H9 (cell line): Measurements from ENCODE around the gene RANBP3. TPM values are rescaled to one million over a fixed set of nuclear protein-coding genes. Genes with fewer than 3 reads are reported as not detected.

Experiments used
- DNase-seq: peaks from one replicate; pipeline ENCODE4 v3.0.0-alpha.2; 2017
- H2AFZ ChIP-seq: one replicate; pipeline ENCODE4 v1.6.1; 2013; ENCODE audit warnings: mild to moderate bottlenecking, low read length, control low read depth, moderate library complexity
- H2AK5ac ChIP-seq: 2 replicates; pipeline ENCODE4 v1.6.1; 2013; ENCODE audit warnings: low read length, control low read depth, mixed read lengths; ENCODE audit not compliant: insufficient read length
- H2BK120ac ChIP-seq: one replicate; pipeline ENCODE4 v1.6.1; 2013; ENCODE audit warnings: low read depth, mild to moderate bottlenecking, low read length, control low read depth, inconsistent platforms; ENCODE audit not compliant: poor library complexity, severe bottlenecking
- H2BK12ac ChIP-seq: 2 replicates; pipeline ENCODE4 v1.6.1; 2013; ENCODE audit warnings: low read length, control low read depth, mixed read lengths, low read depth; ENCODE audit not compliant: insufficient read length
- H2BK15ac ChIP-seq: 2 replicates; pipeline ENCODE4 v1.6.1; 2013; ENCODE audit warnings: low read depth, low read length, control low read depth
- H2BK20ac ChIP-seq: one replicate; pipeline ENCODE4 v1.6.1; 2013; ENCODE audit warnings: low read depth, mild to moderate bottlenecking, low read length, control low read depth, inconsistent platforms; ENCODE audit not compliant: poor library complexity, severe bottlenecking
- H2BK5ac ChIP-seq: 2 replicates; pipeline ENCODE4 v1.6.1; 2013; ENCODE audit warnings: low read length, control low read depth, mixed read lengths; ENCODE audit not compliant: insufficient read length
- H3K14ac ChIP-seq: 2 replicates; pipeline ENCODE4 v1.6.1; 2013; ENCODE audit warnings: low read length, control low read depth; ENCODE audit not compliant: insufficient read depth
- H3K18ac ChIP-seq: 2 replicates; pipeline ENCODE4 v1.6.1; 2013; ENCODE audit warnings: low read depth, mild to moderate bottlenecking, mixed read lengths, low read length, control low read depth; ENCODE audit not compliant: insufficient read length
- H3K23ac ChIP-seq: 2 replicates; pipeline ENCODE4 v1.6.1; 2013; ENCODE audit warnings: low read length, control low read depth, mixed read lengths, low read depth; ENCODE audit not compliant: insufficient read length
- H3K23me2 ChIP-seq: 2 replicates; pipeline ENCODE4 v1.6.1; 2013; ENCODE audit warnings: low read depth, mild to moderate bottlenecking, mixed read lengths, low read length, control low read depth; ENCODE audit not compliant: insufficient read length, poor library complexity, severe bottlenecking
- H3K27ac ChIP-seq: 2 replicates; pipeline ENCODE4 v1.5.1; 2013; ENCODE audit warnings: low read length, control low read depth, mixed read lengths, low read depth; ENCODE audit not compliant: insufficient read length
- H3K27me3 ChIP-seq: 2 replicates; pipeline ENCODE4 v1.6.1; 2013; ENCODE audit warnings: low read length, control low read depth, inconsistent platforms; ENCODE audit not compliant: insufficient read depth
- H3K4ac ChIP-seq: 2 replicates; pipeline ENCODE4 v1.6.1; 2013; ENCODE audit warnings: low read depth, mild to moderate bottlenecking, control low read depth, inconsistent platforms, low read length, moderate library complexity
- H3K4me1 ChIP-seq: 2 replicates; pipeline ENCODE4 v1.6.1; 2013; ENCODE audit warnings: low read length, control low read depth, inconsistent platforms; ENCODE audit not compliant: insufficient read depth
- H3K4me2 ChIP-seq: 2 replicates; pipeline ENCODE4 v1.6.1; 2013; ENCODE audit warnings: low read length, control low read depth, mixed read lengths; ENCODE audit not compliant: insufficient read length, insufficient read depth
- H3K56ac ChIP-seq: 2 replicates; pipeline ENCODE4 v1.6.1; 2013; ENCODE audit warnings: low read depth, mild to moderate bottlenecking, mixed read lengths, low read length, control low read depth; ENCODE audit not compliant: insufficient read length
- H3K79me1 ChIP-seq: 2 replicates; pipeline ENCODE4 v1.6.1; 2013; ENCODE audit warnings: low read depth, mild to moderate bottlenecking, moderate library complexity, low read length, control low read depth, inconsistent platforms; ENCODE audit not compliant: insufficient read depth, poor library complexity, severe bottlenecking
- H3K79me2 ChIP-seq: 2 replicates; pipeline ENCODE4 v1.6.1; 2013; ENCODE audit warnings: low read length, control low read depth, inconsistent platforms; ENCODE audit not compliant: insufficient read depth
- H3K9ac ChIP-seq: 2 replicates; pipeline ENCODE4 v1.6.1; 2013; ENCODE audit warnings: low read length, control low read depth, mixed read lengths; ENCODE audit not compliant: insufficient read length; ENCODE audit errors: extremely low read depth
- H3K9me3 ChIP-seq: one replicate; pipeline ENCODE4 v1.6.1; 2013; ENCODE audit warnings: low read depth, low read length, inconsistent platforms; ENCODE audit not compliant: control insufficient read depth
- H3T11ph ChIP-seq: one replicate; pipeline ENCODE4 v1.6.1; 2013; ENCODE audit warnings: mild to moderate bottlenecking, low read length, control low read depth, inconsistent platforms
- H4K20me1 ChIP-seq: one replicate; pipeline ENCODE4 v1.6.1; 2013; ENCODE audit not compliant: control insufficient read depth, insufficient read length, insufficient read depth
- H4K5ac ChIP-seq: 2 replicates; pipeline ENCODE4 v1.6.1; 2013; ENCODE audit warnings: low read depth, mild to moderate bottlenecking, mixed read lengths, low read length, control low read depth; ENCODE audit not compliant: insufficient read length
- H4K8ac ChIP-seq: replicated peaks from 2 replicates; pipeline ENCODE4 v1.6.1; 2013; ENCODE audit warnings: low read length, control low read depth, mixed read lengths, low read depth; ENCODE audit not compliant: insufficient read length
- H4K91ac ChIP-seq: 2 replicates; pipeline ENCODE4 v1.6.1; 2013; ENCODE audit warnings: low read depth, mild to moderate bottlenecking, moderate library complexity, mixed read lengths, low read length, control low read depth; ENCODE audit not compliant: insufficient read length
- H3K27ac Mint-ChIP-seq, 3 experiments: 2 replicates in 2 of 3; 3 replicates in 1 of 3; pipeline ENCODE4 v1.8.0; 2020 to 2021; ENCODE audit warnings: mixed read lengths in 3 of 3, mild to moderate bottlenecking in 1 of 3, moderate library complexity in 1 of 3
- H3K27me3 Mint-ChIP-seq: 2 replicates; pipeline ENCODE4 v1.8.0; 2021; ENCODE audit warnings: low read depth, mild to moderate bottlenecking, moderate library complexity, mixed read lengths
- H3K36me3 Mint-ChIP-seq, 3 experiments: 2 replicates in 2 of 3; 3 replicates in 1 of 3; pipeline ENCODE4 v1.8.0; 2020 to 2021; ENCODE audit warnings: low read depth in 3 of 3, mixed read lengths in 3 of 3; ENCODE audit not compliant: insufficient read depth in 1 of 3
- H3K4me1 Mint-ChIP-seq, 2 experiments: 2 replicates each; pipeline ENCODE4 v1.8.0; 2020; ENCODE audit warnings: mixed read lengths in 2 of 2
- H3K4me3 Mint-ChIP-seq, 2 experiments: 2 replicates in 1 of 2; 3 replicates in 1 of 2; pipeline ENCODE4 v1.8.0; 2020 to 2021; ENCODE audit warnings: mild to moderate bottlenecking in 2 of 2, mixed read lengths in 2 of 2, moderate library complexity in 1 of 2
- H3K9me3 Mint-ChIP-seq, 2 experiments: 2 replicates in 1 of 2; 3 replicates in 1 of 2; pipeline ENCODE4 v1.8.0; 2020; ENCODE audit warnings: mild to moderate bottlenecking in 2 of 2, mixed read lengths in 2 of 2, moderate library complexity in 1 of 2
- WGBS: extraction: QIAGEN DNeasy Blood & Tissue Kit; methylation state at CpG from one replicate; pipeline ENCODE4 v1.1.7; 2013; ENCODE audit warnings: missing lambda C conversion rate, low lambda C conversion rate, mixed read lengths; ENCODE audit not compliant: insufficient read length; ENCODE audit errors: extremely low coverage; 5-methylcytosine and 5-hydroxymethylcytosine counted together
- total RNA-seq: library from RNA; stranded (reverse); gene quantifications from 2 replicates; pipeline ENCODE4 v1.2.1, GENCODE V29; 2021
- TF ChIP-seq, protein P1 (sequence below): fragments of 200-600 bp; sonication (generic); conservative IDR thresholded peaks from 3 replicates; pipeline ENCODE4 v1.8.0; 2021; ENCODE audit warnings: antibody characterized with exemption, mild to moderate bottlenecking

Gene RANBP3
- total RNA-seq, 1 experiment from 2014 or later, result 86.5 TPM

GRCh38 chr19:5891572-5891937 is 86.4 kb downstream of the RANBP3 start:
- WGBS, result no CpG with 5 or more reads among the region's 4 CpGs
- Histone ChIP-seq H3K79me1 (no peaks in the 10 kb centered on the region), H4K20me1 (no peaks in the 10 kb centered on the region), H2BK20ac (no peak overlapping the region), H3K4me2 (no peak overlapping the region), H4K8ac (no peak overlapping the region), H2BK12ac (no peak overlapping the region), H3K14ac (no peak overlapping the region; the same call in 1 of the 2 replicates), H3K23me2 (no peaks in the 10 kb centered on the region), H3K56ac (no peak overlapping the region), H3K27me3 (no peaks in the 10 kb centered on the region), H2BK5ac (no peak overlapping the region), H3K9ac (no peak overlapping the region), H3K4me1 (no peaks in the 10 kb centered on the region; the same call in 1 of the 2 replicates), H2BK120ac (no peak overlapping the region), H3K23ac (no peak overlapping the region), H4K91ac (no peak overlapping the region), H3K27ac (no peak overlapping the region), H3K4ac (no peak overlapping the region), H2AFZ (no peak overlapping the region), H4K5ac (no peak overlapping the region), H3K9me3 (no peaks in the 10 kb centered on the region), H2AK5ac (no peak overlapping the region), H3T11ph (no peak overlapping the region), H3K18ac (no peak overlapping the region), H2BK15ac (no peak overlapping the region), H3K79me2 (no peaks in the 10 kb centered on the region)
- H3K27ac Mint-ChIP-seq, result peak overlapping the region in 1 of 3 experiments; percentile 85; a peak in 1 of 7 replicates
- H3K27me3 Mint-ChIP-seq, result peaks cover 34% of the 10 kb centered on the region
- H3K4me3 Mint-ChIP-seq, result no peak overlapping the region
- DNase-seq, result no peak
- H3K4me1 Mint-ChIP-seq, result peaks cover 10 to 15% of the 10 kb centered on the region in 2 experiments
- H3K36me3 Mint-ChIP-seq, result peaks cover 3 to 9% (median 8%) of the 10 kb centered on the region in 3 experiments; a peak in 6 of 7 replicates
- TF ChIP-seq, protein P1, sequence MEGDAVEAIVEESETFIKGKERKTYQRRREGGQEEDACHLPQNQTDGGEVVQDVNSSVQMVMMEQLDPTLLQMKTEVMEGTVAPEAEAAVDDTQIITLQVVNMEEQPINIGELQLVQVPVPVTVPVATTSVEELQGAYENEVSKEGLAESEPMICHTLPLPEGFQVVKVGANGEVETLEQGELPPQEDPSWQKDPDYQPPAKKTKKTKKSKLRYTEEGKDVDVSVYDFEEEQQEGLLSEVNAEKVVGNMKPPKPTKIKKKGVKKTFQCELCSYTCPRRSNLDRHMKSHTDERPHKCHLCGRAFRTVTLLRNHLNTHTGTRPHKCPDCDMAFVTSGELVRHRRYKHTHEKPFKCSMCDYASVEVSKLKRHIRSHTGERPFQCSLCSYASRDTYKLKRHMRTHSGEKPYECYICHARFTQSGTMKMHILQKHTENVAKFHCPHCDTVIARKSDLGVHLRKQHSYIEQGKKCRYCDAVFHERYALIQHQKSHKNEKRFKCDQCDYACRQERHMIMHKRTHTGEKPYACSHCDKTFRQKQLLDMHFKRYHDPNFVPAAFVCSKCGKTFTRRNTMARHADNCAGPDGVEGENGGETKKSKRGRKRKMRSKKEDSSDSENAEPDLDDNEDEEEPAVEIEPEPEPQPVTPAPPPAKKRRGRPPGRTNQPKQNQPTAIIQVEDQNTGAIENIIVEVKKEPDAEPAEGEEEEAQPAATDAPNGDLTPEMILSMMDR, result no peak
- H3K9me3 Mint-ChIP-seq, result no peaks in the 10 kb centered on the region
